Lung (tissue), 12 donors: Measurements from ENCODE around the gene GDAP1L1. TPM values are rescaled to one million over a fixed set of nuclear protein-coding genes. Genes with fewer than 3 reads are reported as not detected.
"Not testable (repeated sequence)": the region's sequence is repeated elsewhere in the genome, so short reads cannot be mapped to it uniquely, and the experiment has no call there.

Source experiments
- ATAC-seq: fragments of 200-7000 bp; cut with Tn5 transposase; one replicate; pipeline ENCODE4 v1.9.1; 2020; ENCODE audit warnings: moderate number of reproducible peaks; ENCODE audit not compliant: insufficient read depth, low FRiP score
- DNase-seq, 3 donors: peaks; one replicate each; pipeline ENCODE4 v3.0.0-alpha.2; 2013 to 2017
- H3K27ac ChIP-seq, 2 donors: one replicate each; pipeline ENCODE4 v1.5.1; 2013; ENCODE audit warnings: mild to moderate bottlenecking in 2 of 2, moderate library complexity in 2 of 2, control low read depth in 1 of 2, inconsistent platforms in 1 of 2, low read depth in 1 of 2, low read length in 1 of 2
- H3K27me3 ChIP-seq, 3 donors: one replicate each; pipeline ENCODE4 v1.5.1; 2013; ENCODE audit warnings: low read length in 2 of 3; ENCODE audit not compliant: control insufficient read depth in 3 of 3, insufficient read depth in 3 of 3
- H3K36me3 ChIP-seq, 4 donors: one replicate each; pipeline ENCODE4 v1.5.1; 2013; ENCODE audit warnings: low read length in 4 of 4, mild to moderate bottlenecking in 1 of 4, moderate library complexity in 1 of 4; ENCODE audit not compliant: control insufficient read depth in 4 of 4, insufficient read depth in 4 of 4
- H3K4me1 ChIP-seq, 5 donors: one replicate each; pipeline ENCODE4 v1.5.1; 2013; ENCODE audit warnings: low read length in 5 of 5, mild to moderate bottlenecking in 2 of 5, moderate library complexity in 1 of 5; ENCODE audit not compliant: control insufficient read depth in 5 of 5, insufficient read depth in 5 of 5
- H3K4me3 ChIP-seq: one replicate; pipeline ENCODE4 v1.5.1; 2013; ENCODE audit warnings: mild to moderate bottlenecking, control low read depth, moderate library complexity
- H3K9ac ChIP-seq, 2 donors: one replicate each; pipeline ENCODE4 v1.5.1; 2013; ENCODE audit warnings: low read length in 2 of 2, control low read depth in 1 of 2; ENCODE audit not compliant: insufficient read depth in 1 of 2
- H3K9me3 ChIP-seq, 4 donors: one replicate each; pipeline ENCODE4 v1.5.1; 2013; ENCODE audit warnings: low read length in 3 of 4, mild to moderate bottlenecking in 1 of 4, moderate library complexity in 1 of 4; ENCODE audit not compliant: control insufficient read depth in 4 of 4, insufficient read depth in 3 of 4
- WGBS, 2 donors: extraction: QIAGEN DNeasy Blood & Tissue Kit; methylation state at CpG; one replicate each; pipeline ENCODE4 v1.1.7; 2013; 5-methylcytosine and 5-hydroxymethylcytosine counted together
- polyA plus RNA-seq, 2 donors: library from polyadenylated mRNA; stranded (reverse); fragments of 200-250 nt; gene quantifications; one replicate each; pipeline ENCODE4 v1.2.1, GENCODE V29; 2013
- total RNA-seq, 2 donors: library from RNA; depleted of rRNA in 1 of 2; stranded (reverse); fragments of >200 nt in 1 of 2; gene quantifications; one replicate each; pipeline ENCODE4 v1.2.1, GENCODE V29; 2014 to 2021
- TF ChIP-seq, protein P1 (sequence below): IDR thresholded peaks from 2 replicates; pipeline ENCODE4 v1.5.1; 2012; ENCODE audit warnings: mild to moderate bottlenecking; ENCODE audit errors: control extremely low read depth, extremely low read depth
- donor health status: control.
- donor health status: control.
- donor health status: Bipolar disorder and iron deficiency.
- donor health status: healthy.
- donor health status: DM: yes; HTN: yes; CAD: no.

The GDAP1L1 gene
- total and polyA plus RNA-seq, 4 donors: 0.02 to 0.10 TPM; not detected in 2

DNA sequence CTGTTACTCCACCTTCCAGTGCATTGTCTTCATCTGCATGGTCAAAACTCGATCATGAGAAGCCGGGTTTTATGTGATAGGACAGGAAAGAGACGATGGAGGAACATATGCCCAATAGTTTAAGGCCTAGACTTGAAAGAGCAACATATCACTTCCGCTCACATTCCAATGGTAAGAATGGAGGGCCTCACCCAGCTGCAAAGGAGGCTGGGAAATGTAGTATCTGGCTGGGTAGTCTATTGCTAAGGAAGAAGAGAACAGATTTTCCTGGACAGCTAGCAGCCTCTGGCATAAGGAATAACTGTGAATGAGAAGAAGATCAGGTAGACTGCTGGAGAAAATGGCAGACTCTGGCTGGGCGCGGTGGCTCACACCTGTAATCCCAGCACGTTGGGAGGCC, 44.6 kb downstream of the GDAP1L1 start:
- WGBS, 2 donors: 93 to 97% methylated on average over 7 of the region's 7 CpGs

DNA sequence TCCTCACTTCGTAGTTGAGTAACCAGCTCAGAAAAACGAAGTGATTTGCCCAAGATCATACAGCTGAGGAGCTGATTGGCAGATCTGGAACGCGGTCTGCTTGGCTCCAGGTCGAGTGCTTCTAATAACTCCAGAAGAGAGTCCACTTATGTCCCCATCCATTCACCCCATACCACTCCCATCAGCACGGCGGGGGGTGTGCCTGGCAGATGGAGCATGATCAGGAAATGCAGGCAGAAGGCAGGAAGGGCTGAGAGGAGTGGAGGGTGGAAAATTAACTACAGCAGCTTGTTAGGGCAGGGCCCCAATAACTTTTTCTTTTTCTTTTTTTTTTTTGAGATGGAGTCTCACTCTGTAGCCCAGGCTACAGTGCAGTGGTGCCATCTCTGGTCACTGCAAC, 48.9 kb downstream of the GDAP1L1 start:
- Histone ChIP-seq H3K4me1 (peaks cover 0 to 3% (median 0%) of the 10 kb centered on the region in 5 donors), H3K9me3 (no peaks in the 10 kb centered on the region), H3K36me3 (no peaks in the 10 kb centered on the region), H3K9ac (no peak overlapping the region), H3K27me3 (no peaks in the 10 kb centered on the region), H3K27ac (no peak overlapping the region), H3K4me3 (no peak overlapping the region)
- peak; percentile 77 for ATAC-seq
- TF ChIP-seq, protein P1, sequence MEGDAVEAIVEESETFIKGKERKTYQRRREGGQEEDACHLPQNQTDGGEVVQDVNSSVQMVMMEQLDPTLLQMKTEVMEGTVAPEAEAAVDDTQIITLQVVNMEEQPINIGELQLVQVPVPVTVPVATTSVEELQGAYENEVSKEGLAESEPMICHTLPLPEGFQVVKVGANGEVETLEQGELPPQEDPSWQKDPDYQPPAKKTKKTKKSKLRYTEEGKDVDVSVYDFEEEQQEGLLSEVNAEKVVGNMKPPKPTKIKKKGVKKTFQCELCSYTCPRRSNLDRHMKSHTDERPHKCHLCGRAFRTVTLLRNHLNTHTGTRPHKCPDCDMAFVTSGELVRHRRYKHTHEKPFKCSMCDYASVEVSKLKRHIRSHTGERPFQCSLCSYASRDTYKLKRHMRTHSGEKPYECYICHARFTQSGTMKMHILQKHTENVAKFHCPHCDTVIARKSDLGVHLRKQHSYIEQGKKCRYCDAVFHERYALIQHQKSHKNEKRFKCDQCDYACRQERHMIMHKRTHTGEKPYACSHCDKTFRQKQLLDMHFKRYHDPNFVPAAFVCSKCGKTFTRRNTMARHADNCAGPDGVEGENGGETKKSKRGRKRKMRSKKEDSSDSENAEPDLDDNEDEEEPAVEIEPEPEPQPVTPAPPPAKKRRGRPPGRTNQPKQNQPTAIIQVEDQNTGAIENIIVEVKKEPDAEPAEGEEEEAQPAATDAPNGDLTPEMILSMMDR: no peak
- peak in 2 of 3 donors; percentile 3 to 40 for DNase-seq
- 64 to 75% methylated on average over 7 of the region's 7 CpGs for WGBS, 2 donors

More for the DNA sequence above, 44.6 kb downstream of the GDAP1L1 start:
- Histone ChIP-seq H3K27ac (no peak overlapping the region), H3K36me3 (no peaks in the 10 kb centered on the region), H3K9me3 (peaks cover 0 to 3% (median 0%) of the 10 kb centered on the region in 4 donors), H3K4me1 (peaks cover 0 to 8% (median 0%) of the 10 kb centered on the region in 5 donors), H3K27me3 (no peaks in the 10 kb centered on the region), H3K9ac (no peak overlapping the region), H3K4me3 (no peak overlapping the region)
- TF ChIP-seq, protein P1: no peak
- DNase-seq: no peak
- ATAC-seq: no peak

DNA sequence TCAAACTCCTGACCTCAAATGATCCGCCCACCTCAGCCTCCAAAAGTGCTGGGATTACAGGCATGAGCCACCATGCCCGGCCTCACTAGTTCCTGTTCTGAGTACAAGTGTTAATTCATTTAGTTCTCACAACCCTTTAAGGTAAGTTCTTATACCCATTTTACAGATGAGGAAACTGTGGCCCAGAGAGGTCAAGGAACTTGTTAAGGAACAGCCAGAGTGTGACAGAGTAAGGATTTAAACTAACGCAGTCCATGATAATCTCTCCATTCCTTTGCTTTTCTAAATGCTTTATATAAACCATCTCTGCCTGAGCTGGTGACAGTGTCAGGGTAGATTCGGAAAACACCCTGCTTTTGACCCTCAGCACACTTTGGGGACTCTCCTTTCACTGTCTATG, 50.6 kb downstream of the GDAP1L1 start:
- H3K27me3 ChIP-seq: no peaks in the 10 kb centered on the region
- H3K4me1 ChIP-seq: peaks cover 0 to 10% (median 4%) of the 10 kb centered on the region in 5 donors
- H3K27ac ChIP-seq: no peak overlapping the region
- no peak overlapping the region for H3K9ac ChIP-seq
- no peaks in the 10 kb centered on the region for H3K36me3 ChIP-seq
- WGBS, 2 donors: 87 to 94% methylated on average over 4 of the region's 4 CpGs
- H3K4me3 ChIP-seq: no peak overlapping the region
- ATAC-seq: no peak
- no peaks in the 10 kb centered on the region for H3K9me3 ChIP-seq
- TF ChIP-seq, protein P1: no peak
- DNase-seq: no peak

DNA sequence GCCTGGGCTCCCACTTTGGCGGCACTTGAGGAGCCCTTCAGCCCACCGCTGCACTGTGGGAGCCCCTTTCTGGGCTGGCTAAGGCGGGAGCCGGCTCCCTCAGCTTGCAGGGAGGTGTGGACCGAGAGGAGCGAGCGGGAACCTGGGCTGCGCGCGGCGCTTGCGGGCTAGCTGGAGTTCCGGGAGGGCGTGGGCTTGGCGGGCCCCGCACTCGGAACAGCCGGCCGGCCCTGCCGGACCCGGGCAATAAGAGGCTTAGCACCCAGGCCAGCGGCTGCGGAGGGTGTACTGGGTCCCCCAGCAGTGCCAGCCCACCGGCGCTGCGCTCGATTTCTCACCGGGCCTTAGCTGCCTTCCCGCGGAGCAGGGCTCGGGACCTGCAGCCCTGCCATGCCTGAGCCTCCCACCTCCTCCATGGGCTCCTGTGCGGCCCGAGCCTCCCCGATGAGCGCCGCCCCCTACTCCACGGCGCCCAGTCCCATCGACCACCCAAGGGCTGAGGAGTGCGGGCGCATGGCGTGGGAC, 52.0 kb downstream of the GDAP1L1 start:
- H3K4me3 ChIP-seq, H3K9ac ChIP-seq, ATAC-seq, H3K36me3 ChIP-seq, H3K27me3 ChIP-seq, DNase-seq, H3K27ac ChIP-seq, H3K9me3 ChIP-seq: not testable (repeated sequence)
- peaks cover 0 to 14% (median 8%) of the 10 kb centered on the region in 5 donors for H3K4me1 ChIP-seq
- 96% methylated on average over 42 of the region's 42 CpGs for WGBS, 2 donors
